Upper lobe of left lung (tissue), 4 donors: ENCODE results near the gene MYO3B.
"Not testable (repeated sequence)": the region's sequence is repeated elsewhere in the genome, so short reads cannot be mapped to it uniquely, and the experiment has no call there.

Experiments
- EP300 ChIP-seq, 4 donors: sonication (generic); formaldehyde crosslinking; IDR thresholded peaks; one replicate each; pipeline ENCODE4 v1.5.1; 2017; ENCODE audit warnings: antibody characterized with exemption in 4 of 4, control low read depth in 2 of 4
- POLR2A ChIP-seq, 4 donors: fragments of 450-650 bp; IDR thresholded peaks; one replicate each; pipeline ENCODE4 v1.5.1; 2016 to 2017; ENCODE audit warnings: antibody characterized with exemption in 4 of 4, mild to moderate bottlenecking in 2 of 4
- TF ChIP-seq, protein P1 (sequence below), 6 experiments: fragments of 450-650 bp in 4 of 6; fragments of 200-600 bp in 2 of 6; sonication (generic) in 2 of 6; IDR thresholded peaks; one replicate each; pipeline ENCODE4 v1.5.1; 2016 to 2019; ENCODE audit warnings: antibody characterized with exemption in 6 of 6

DNA sequence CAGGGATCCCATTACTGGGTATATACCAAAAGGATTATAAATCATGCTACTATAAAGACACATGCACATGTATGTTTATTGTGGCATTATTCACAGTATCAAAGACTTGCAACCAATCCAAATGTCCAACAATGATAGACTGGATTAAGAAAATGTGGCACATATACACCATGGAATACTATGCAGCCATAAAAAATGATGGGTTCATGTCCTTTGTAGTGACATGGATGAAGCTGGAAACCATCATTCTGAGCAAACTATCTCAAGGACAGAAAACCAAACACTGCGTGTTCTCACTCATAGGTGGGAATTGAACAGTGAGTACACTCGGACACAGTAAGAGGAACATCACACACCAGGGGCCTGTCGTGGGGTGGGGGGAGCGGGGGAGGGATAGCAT lies 457.1 kb downstream of the MYO3B start:
- TF ChIP-seq, protein P1, sequence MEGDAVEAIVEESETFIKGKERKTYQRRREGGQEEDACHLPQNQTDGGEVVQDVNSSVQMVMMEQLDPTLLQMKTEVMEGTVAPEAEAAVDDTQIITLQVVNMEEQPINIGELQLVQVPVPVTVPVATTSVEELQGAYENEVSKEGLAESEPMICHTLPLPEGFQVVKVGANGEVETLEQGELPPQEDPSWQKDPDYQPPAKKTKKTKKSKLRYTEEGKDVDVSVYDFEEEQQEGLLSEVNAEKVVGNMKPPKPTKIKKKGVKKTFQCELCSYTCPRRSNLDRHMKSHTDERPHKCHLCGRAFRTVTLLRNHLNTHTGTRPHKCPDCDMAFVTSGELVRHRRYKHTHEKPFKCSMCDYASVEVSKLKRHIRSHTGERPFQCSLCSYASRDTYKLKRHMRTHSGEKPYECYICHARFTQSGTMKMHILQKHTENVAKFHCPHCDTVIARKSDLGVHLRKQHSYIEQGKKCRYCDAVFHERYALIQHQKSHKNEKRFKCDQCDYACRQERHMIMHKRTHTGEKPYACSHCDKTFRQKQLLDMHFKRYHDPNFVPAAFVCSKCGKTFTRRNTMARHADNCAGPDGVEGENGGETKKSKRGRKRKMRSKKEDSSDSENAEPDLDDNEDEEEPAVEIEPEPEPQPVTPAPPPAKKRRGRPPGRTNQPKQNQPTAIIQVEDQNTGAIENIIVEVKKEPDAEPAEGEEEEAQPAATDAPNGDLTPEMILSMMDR (IDR thresholded peaks at IDR 0.05): not testable (repeated sequence)
- TF ChIP-seq EP300, POLR2A (IDR thresholded peaks at IDR 0.05): not testable (repeated sequence)
